Activated T-cell treated with anti-CD3 and anti-CD28 coated beads for 48 hours (primary cell): ENCODE results near the gene WDR48.

Experiments
- DNase-seq: peaks from one replicate; pipeline ENCODE4 v3.0.0-alpha.2; 2020; ENCODE audit warnings: low read depth

The WDR48 gene

DNA sequence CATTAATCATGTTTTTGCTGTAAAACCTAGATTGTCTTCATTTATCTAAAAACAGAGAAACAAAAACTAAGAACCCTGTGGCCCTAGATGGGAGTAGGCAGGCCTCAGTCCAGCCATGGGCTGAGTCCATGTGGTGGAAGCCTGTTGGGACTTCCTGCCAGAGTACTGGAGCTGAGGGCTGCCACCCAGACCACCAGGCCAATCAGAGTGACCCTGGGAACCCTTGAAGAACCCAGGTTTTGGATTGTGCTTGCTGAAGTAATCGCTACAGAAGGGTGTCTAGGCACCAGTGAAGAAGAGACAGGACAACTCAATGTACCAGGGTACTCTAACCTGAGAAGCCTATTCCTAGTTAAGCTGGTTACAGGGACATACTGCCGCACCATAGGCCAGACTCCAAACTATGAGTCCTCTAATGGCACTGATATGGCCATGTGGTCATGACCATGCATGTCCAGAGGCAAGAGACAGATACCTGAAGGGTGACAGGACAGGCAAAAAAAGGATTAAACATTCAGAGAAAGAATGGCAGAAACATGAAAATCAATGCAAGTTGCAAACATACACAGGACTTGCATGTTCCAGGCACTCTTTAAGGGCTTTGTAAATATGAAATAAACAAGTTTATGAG lies 88.6 kb downstream of the WDR48 start:
- DNase-seq: no peak

DNA sequence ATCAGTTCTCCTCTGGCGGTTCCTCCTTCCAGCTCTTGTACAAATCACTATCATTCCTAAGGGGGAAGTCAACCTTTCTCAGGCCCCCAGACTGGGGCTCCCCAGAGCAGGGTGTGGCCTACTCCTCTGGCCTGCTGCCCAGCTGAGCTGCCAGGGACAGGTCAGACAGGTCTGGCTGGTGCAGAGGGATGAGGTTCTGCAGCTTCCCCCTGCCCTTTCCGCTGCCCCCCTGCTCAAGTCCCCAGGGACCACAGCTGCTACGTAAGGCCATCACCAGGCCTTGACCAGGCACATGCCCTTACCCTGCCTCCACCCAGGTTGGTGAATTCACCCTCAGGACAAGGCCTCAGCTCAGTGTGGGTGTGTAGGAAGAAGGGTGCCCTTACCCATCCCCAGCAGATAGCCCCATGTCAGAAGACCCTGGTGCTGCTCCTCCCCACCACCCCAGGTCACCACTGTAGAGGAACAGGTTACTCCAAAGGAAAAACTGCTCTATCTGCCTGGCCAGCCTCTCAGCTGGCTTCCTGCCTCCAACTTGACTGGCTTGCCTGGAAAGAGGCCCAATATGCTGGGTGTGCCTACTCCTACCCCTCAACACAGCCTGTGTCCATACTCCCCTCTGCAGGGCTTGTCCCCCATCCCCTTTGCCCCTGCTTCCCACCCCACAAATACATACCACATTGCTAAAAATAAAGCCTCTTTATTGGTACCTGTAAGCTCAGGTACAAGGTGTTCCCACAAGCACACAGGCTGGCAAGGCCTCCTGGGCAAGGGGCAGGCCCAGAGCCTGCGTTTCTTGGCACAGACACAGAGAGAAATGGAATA lies 89.6 kb downstream of the WDR48 start:
- DNase-seq: no peak

DNA sequence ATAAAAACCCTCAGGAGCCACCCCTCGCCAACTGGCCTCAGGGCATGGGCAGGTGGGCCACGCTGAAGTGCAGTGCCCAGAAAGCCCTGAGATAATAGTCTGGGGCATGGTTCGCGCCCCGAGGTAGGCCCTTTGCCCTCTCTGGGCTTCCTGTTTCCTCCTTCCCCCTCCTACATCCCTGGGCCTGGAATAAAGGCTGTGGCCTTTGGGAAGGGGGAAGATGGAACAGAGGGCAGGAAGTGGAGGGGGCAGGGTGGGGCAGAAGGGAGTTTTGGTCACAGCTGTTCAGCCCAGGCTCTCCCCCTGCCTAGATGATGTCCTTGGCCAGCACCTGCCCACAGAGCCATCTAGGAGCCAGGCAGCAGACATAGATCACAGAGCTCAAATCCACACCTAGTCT lies 90.3 kb downstream of the WDR48 start:
- DNase-seq: no peak

DNA sequence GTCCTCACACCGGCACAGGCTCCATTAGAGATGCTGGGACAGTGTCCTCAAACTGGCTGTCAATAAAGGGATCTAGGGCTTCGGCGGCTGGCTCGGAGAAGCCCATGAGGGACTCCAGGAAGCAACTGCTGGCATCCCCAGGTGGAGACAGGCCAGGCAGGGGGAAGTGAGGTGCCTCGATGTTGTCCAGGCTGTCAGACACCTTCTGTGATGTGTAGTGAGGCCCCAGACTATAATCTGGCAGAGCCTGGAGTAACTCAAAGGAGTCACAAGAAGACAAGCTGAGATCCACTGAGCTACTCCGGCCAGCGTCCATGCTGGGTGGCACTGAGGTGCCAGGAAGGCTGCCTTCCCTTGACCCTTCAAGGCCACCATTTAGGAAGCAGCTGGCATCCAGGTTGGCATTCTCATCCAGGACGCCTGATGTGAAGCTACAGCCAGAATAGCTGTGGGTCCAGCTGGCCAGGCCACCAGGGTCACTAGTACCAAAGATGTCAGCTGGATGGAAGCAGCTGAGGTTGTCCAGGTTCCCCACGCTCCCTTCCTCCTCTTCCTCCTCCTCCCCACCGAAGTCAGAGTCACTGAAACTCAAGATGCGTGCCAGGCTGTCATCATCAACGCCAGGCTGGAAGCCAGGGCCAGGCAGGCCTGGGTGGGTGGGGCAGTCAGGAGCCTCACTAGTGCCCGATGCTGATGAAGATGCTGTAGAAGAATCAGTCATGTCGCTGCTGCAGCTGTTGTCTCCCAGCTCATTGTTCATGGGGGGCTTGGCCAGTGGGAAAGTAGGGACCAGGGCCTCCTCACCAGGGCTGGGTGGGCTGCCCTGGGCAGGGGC lies 91.5 kb downstream of the WDR48 start:
- DNase-seq: no peak

DNA sequence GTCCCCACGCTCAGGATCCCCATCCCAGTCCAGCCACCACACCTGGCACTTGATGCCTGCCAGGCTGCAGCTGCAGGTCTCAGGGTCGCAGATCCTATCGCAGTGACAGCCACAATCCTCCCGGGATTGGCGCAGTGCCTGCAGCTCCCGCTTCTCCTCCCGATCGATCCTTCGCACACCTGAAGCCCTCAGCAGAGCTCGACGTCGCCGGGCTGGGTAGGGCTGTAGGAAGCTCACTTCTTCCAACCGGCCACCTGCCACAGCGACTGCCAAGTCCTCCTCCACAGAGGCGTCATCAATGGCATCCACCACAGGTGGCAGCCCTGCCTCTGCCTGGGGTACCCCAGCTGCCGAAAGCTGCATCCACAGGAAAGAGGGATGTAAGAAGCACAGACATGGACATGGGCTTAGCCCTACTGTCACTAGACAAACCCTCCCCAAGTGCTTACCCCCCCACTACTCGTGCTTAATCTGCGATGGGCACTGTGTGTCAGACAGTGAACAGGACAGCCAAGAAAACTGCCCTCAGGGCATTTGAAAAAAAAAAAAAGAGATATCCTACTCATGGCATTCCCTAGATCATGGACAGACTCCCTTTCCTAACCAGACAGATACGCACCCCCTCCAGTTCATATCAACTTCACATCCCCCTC lies 92.4 kb downstream of the WDR48 start:
- DNase-seq: no peak

DNA sequence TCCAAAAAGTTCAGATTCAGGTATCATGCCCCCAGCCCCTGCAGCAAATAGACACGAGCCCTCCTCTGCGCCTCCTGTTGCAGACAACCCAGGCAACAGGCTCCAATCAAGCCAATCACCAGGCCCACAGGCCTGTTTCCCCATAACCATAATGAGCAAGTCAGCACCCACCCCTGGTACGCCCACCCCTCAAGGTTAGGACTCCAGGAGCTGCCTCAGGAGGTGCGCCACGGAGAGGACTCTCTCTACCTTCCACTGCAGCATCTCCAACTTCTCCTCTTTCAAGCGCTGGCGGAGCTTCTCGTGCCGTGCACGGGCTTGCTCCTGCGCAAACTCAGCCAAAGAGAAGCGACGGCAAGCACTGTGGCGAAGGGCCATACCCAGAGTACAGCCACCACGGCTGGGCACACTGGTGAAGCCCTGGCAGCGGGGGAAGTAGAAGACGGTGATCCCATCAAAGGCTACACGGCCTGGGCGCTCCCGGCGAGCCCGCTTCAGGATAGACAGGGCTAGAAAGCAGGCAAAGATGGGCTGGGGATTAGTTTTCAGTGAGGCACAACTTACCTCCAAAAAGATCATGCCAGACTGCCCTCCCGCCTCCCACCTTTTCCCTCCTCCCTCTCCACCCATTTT lies 93.0 kb downstream of the WDR48 start:
- DNase-seq: no peak

DNA sequence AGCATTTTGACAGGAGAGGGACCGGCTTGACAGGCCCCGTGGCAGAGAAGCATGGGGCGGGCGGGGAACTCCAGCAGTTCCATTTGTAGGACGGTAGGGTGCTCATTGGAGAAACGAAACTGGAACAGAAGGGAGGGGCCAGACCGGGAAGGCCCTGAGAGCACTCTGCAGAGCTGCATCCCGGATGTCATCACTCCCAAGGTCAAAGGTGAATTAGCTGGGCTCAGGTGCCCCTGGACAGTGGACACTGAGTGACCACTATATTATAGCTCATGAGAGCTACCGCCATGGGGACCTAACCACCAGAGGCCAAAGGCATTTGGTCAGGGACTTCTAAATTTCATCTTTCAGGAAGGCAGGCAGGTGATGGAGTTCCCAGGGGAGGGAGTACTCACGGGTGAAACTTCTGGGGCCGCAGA lies 94.3 kb downstream of the WDR48 start:
- DNase-seq: no peak
